Activated T-cell treated with anti-CD3 and anti-CD28 coated beads, Interleukin-2, amount 50 U/mL, for 1 hour (primary cell): ENCODE measurements around the gene ZFYVE28.
A peak's percentile ranks its signal among the peaks of the same experiment; 100 is the strongest.
"Not testable (repeated sequence)": the region's sequence is repeated elsewhere in the genome, so short reads cannot be mapped to it uniquely, and the experiment has no call there.

Source experiments
- DNase-seq: peaks from one replicate; pipeline ENCODE4 v3.0.0-alpha.2; 2020

Gene ZFYVE28

DNA sequence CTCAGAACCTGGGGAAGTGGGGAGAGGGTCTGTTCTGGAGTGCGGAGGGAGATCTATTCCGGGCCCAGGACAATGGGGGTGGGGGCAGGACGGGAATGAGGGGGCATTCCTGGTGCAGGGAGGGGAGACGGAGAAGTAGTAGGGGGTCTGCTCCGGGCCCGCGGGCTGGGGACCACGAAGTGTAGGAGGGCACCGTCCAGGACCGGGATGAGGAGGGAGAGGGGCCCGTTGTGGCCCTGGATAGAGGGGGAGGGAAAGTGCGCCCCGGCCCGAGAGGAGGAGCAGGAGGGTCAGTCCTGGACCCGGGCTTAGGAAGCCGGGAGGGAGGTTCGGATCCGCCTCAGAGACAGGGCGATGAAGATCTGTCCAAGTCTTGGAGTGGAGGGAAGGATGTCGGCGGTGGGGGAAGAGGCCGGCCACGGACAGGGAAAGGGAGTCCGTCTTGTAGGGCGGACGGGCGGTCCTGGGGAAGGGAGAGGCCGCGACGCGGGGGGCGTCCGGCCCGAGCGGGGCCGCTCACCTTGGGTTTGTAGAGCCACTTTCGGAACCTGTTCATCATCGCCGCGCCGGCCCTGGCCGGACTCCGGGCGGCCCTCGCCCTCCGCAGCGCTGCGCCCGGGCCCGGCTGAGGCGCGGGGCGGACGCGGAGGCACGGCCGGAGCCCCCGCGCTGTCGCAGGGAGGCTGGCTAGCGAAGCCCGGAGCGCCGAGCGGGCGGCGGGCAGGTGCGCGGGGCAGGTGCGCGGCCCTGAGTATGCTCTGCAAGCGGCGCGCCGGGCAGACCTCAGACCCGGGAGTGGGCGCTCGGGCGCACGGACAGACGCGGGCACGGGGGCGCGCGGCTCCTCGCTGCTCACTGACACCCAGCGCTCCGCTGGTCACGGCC lies at the start of gene ZFYVE28:
ZFYVE28 (minus strand) TSS at position 881 of the 885 bp plus-strand sequence; CDS start at position 559, 322 bp downstream.
- DNase-seq: no peak

GRCh38 chr4:2465544-2465943 lies 47.1 kb upstream of the ZFYVE28 start:
- not testable (repeated sequence) for DNase-seq

DNA sequence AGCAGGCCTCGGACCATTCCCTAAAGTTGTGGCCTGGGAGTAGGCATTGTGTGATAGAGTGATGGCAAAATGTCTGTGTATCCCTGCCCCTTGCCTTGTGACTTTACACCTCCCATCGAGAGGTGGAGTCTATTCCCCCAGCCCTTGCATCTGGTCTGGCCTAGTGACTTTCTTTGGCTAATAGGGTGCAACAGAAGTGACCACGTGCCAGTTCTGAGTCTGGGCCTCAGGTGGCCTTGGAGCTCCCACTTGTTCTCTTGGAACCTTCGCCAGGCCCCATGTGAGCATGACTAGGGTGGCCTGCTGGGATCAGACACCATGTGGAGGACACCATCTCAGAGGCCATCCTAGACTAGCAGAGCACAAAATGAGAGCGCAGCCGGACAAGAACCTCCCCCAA lies 46.6 kb upstream of the ZFYVE28 start:
- DNase-seq: no peak

DNA sequence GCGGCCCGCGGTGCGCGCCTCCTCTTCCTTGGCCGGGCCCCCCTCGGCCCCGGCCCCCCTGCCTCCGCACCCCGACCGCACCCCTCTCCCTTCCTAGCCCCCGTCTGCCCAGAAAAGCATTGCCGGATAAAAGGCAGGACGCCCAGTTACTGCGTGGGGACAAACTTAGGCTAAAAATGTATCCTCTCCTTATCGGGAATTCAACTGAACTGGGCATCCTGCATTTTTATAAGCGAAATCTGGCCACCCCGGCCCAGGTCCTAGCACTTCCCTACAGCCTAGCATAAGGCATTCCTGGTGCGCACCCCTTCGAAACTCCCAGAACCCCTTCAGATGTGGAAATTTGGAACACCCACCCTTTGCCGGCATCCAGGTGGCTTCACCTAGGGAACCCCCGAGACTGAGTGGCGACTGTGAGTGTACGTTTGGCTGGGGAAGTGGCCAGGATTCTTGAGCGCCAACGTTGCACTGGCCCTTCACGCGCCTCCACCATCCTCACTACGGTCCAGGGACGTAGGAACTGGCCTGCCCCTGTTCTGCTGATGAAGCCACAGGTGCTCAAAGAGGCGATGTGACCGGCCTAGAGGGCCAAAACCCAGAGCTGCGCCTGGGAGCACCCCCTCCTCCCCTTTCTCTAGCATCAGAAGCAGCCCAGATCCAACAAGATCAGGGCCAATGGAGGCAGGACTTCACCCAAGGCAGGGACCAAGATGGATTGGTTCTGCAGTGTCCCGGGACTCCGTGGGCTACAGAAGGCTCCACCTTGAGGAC lies 44.7 kb upstream of the ZFYVE28 start:
- no peak for DNase-seq

GRCh38 chr4:2462218-2462991 lies 44.0 kb upstream of the ZFYVE28 start:
- peak; percentile 78 for DNase-seq

GRCh38 chr4:2461246-2461960 lies 43.0 kb upstream of the ZFYVE28 start:
- DNase-seq: no peak

- no peak for DNase-seq
These were observed 41.3 kb upstream of the ZFYVE28 start for GRCh38 chr4:2459589-2460349.

DNA sequence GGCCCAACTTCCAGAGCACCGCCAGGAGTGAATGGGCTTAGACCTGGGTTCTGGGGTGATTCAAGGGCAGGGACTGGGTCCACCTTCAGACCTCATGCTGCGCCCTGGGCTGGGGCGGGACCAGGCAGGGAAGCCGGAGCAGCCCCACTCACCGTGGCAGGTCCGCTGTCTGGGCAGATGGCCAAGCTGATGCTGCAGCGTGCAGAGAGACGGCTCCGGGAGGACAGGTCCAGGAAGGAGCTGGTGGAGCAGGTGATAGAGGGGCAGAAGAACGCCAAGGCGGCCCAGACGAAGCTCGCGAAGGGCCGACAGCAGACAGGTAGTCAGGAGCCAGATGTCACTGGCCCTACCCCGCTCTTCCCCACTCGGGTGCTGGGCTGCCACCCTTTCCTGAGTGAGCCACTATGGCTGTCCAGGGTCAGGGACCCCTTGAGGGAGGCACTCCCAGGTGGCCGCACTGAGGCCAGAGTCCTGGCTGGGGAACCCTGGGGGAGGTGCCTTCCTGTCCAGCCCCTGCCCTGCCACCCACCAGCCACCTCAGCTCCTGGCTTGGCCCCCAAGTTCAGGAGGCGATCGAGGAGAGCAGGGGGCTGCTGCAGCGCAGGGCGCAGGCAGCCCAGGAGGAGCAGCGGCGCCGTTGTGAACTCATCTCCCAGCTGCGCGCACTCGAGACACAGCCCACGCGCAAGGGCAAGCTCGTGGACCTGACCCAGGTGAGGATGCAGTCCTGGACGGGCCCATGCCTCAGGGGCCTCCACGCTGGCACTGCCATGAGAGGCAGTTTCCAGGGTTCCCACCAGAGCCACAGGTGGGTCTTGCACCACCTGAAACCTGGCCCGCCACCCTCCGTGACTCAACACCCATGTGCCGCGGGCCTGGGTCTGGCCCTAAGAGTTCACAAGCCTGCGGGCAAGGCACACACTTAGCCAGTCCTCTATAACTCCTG lies 40.4 kb upstream of the ZFYVE28 start:
- no peak for DNase-seq

DNA sequence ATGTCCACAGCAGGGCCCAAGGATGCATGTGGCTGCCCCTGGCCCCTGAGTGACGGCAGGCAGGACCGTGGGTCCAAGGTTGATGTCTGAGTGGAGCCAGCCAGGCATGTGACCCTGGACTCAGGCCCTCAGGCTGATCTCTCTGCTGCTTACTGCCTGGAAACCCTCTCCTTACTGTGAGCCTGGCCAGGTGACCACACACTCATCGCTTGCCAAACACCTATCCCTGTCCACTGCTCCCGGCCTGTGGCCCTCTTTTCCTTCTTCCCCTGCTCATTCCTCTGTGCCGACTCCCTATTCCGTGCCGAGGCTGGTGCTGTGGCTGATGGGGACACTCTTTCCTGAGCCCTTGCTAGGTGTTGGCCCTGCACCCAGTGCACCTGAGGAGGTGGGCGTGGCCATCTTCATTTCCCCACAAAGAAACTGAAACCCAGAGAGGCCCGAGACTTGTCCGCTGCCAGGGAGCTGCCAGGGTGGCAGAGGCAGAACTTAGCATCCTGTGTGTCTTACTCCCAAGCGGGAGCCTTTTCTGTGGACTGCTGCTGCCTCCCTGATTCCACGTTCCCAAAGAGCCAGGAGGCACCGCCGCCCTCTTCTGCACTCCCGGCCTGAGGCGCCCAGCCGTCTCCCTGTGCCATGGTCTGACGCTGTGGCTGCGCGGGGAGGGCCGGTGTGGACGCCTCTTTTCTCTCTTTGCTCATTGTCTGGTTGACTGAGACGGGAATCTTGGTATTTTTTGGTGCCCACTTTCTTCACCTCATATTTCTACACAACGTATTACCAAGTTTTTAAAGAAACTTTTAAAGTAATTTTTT lies 39.2 kb upstream of the ZFYVE28 start:
- DNase-seq: no peak

DNA sequence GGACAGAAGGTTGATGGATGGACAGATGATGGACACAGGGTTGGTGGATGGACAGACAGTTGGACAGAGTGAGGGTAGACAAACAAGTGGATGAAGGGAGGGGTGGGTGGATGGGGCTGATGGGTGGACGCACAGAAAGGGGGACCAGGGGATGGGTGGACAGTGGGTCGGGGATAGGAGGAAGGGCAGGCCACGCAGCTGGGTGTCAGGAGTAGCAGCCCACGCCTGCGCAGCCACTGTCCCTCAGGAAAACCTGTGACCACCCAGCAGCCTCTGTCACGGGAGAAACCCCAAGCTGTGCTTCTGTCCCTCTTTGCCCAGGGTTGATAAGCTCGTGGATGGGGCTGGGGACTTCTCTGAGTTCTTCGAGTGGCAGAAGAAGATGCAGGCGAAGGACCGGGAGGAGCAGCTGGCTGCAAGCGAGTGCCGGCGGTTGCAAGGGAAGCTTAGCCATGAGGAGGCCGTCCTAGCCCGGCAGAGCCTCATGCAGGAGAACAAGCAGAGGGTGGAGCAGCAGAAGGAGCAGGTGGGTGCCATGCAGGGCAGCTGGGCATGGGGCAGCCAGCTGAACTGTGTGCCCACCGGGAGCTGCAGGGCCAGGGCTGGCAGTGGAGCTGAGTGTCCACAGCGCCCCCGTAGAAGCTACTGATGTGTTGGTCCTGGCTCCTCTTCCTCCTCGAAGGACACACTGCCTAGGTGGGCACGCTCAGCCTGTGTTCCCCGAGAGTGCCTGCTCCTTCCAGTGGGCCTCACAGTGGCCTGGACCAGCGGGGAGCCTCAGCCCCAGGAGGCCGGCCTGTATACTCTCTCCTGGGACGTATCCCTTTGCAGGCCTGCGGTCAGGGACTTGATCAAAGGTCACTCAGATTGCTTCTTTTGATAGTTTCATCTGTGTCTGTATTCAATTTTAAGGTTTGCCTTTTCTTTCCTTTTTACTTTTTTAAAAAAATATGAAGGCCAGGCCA lies 33.7 kb upstream of the ZFYVE28 start:
- DNase-seq: no peak

DNA sequence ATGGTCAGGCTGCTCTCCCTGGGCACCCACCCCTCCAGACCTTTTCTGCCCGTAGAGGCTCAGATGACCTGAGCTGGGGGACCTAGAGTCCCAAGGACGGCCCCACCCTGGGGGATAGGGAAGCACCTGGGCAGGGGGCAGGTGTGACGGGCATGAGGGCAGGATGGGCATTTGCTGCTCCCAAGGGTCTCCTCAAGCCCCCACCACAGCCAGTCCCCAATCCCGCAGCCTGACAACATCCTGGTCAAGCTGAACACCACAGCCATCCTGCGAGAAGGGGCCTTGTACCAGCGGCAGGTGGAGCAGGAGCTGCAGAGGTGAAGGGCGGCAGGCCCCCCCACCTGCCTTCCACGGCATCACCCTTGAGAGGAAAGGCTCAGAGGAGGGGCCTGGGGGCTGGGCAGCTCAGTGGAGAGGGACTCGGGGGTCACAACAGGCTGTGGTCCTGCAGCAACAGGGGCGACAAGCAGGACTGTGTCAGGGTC lies 32.6 kb upstream of the ZFYVE28 start:
- DNase-seq: no peak

DNA sequence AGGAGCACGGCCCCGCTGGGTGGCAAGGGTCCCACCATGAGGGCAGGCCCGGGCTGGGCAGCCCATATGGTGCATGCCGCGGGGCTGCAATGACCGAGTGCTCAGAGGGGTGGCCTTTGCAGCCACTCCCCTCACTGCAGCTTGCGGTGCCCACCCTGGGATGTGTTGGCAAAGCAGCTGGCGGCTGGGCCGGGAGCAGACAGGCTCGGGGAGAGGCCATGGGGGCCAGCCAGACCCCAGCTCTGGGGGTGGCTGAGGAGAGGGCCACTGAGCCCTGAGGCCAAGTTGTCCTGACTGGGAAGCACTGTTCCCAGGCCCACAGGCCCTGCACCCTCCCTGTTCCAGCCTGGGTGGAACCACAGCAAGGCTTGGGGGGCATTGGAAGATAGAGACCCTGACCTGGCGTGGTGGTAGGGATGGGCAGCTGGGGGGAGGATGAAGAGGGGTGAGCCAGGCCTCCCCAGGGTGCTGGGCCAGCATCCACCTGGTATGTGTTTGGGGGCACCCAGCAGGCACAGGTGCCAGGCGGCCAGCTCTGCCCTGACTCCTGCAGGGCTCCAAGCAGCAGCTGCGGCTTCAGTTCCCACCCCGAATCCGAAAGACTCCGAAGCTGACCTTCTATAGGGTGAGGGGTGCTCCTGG lies 32.1 kb upstream of the ZFYVE28 start:
- no peak for DNase-seq

- DNase-seq: no peak
These were observed 31.3 kb upstream of the ZFYVE28 start for GRCh38 chr4:2449511-2450392.

DNA sequence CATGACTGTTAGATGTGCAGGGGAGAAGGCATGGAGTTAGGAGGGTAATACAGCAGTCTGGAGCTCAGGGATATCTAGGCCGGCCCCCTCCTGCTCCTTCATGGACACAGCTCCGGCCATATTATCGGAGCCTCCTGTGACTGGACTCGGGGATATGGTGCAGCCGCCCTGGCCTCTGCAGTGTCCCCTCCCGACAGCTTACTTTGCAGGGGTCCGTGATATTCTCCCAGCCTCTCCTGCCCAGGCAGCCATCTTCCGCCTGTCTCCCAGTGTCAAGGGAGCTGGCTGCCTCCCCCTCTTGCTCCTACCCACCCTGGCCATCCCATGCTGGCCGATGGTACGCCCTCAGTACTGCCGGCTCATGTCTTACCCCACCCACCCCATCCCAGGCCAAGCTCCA lies 30.6 kb upstream of the ZFYVE28 start:
- DNase-seq: no peak

DNA sequence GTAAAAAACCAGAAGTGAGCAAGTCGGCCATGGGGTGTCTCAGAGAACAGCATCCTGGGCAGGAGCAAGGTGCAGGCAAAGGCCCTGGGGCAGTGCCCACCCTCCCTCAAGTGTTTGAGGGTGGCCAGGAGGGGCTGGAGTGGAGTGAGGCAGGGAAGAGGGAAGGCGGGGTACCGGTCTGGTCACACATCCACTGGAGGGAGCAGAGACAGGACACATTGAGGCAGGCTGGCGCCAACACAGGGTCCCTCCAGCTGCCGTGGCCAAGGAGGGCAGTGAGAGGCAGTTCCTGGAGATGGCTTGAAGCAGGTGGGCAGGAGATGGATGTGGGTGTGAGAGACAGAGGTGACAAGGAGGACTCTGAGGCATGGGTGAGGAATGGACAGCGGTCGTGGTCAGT lies 30.1 kb upstream of the ZFYVE28 start:
- DNase-seq: no peak
